Stimulated activated CD8-positive, alpha-beta memory T cell treated with anti-CD3 and anti-CD28 coated beads, Interleukin-15, amount 100 ng/mL, for 1 hour (primary cell): Measurements from ENCODE around the gene PODXL.

Experiments used
- DNase-seq: peaks from one replicate; pipeline ENCODE4 v3.0.0-alpha.2; 2020; ENCODE audit warnings: low read depth

PODXL gene

DNA sequence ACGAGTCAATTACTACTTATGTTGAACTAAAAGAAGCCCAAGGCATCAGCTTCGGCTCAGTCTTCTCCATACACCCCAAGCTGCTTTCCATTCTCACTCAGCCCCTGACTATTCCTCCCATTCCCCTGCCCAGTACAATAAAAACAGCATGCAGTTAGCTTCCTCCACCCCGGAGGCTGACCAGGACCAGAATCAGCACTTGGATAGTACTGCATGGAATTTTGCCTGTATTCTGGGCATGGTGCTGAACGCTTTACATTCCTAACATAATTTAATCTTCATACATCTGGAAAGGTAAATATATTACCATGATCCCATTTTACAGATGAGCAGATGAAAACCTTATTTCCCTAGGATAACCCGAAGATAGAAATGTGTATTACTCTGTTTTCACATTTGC lies 7.5 kb upstream of the PODXL start:
- DNase-seq: no peak

DNA sequence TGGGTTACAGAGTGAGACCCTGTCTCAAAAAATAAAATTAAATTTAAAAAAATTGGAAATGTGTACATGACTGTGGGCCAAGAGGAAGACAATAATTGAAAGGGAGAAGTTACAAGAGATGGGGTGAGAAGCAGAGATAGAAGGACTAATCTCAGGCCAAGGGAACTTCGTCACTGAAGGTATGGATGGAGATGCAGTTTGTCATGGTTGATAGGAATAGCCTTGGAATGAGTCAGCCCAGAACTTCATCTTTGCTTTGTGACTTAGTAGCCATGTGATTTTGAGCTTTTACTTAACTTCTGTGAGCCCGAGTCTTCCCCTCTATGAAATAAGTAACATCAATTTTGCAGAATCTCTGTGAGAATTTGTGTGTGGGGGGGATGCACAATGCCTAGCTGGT lies 6.5 kb upstream of the PODXL start:
- no peak for DNase-seq

DNA sequence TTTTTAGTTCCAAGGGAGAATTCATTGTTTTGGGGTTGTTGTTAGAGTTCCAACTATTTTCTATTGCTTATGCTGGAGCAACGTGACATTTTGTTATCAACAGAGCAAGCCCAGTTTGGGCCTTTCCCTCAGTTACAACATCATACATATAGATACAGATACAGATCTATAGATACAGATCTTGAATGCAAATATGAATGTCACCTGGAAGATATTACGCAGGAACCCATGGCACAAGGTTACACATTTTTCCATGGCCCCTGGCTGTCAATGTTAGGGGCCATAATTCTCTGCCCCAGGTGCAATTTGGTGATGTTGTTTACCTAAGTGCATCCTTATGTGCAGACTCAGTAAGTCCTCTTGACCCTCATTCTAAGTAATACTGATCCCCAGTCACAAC lies 3.6 kb upstream of the PODXL start:
- DNase-seq: no peak

DNA sequence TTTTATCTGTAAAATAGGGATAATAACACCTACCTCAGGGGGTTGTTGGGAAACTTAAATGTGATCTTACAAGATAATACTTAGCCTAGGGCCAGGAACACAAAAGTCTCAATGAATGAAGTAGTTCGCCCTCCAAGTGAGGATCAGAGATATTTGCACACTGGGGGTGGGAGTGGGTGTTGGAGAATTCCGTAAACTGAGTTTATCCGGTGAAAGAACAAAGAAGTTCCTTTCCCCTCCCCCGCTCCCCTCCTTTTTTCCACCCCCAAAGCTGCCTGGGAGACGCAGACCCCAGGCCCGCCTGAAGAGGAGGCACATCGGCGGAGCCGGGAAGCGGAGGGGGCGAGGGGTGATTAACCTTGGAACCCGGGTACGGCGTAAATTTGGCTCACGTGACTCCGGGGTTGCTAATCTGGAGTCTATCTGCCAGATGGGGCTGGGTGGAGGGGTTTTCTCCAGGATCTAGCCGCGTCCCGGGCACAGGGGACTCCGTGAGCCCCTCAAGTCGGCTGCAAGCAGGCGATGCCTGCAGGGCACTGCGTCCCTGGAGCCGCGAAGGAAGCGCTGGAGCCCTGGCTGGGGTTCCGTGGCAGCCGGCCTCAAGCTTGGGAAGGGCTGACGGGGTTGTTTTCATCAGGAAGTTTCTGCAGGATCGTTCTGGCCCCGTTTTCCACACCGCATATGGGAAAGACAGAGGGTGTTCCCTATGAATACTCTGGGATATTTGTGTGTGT lies 1.4 kb upstream of the PODXL start:
- DNase-seq: no peak

DNA sequence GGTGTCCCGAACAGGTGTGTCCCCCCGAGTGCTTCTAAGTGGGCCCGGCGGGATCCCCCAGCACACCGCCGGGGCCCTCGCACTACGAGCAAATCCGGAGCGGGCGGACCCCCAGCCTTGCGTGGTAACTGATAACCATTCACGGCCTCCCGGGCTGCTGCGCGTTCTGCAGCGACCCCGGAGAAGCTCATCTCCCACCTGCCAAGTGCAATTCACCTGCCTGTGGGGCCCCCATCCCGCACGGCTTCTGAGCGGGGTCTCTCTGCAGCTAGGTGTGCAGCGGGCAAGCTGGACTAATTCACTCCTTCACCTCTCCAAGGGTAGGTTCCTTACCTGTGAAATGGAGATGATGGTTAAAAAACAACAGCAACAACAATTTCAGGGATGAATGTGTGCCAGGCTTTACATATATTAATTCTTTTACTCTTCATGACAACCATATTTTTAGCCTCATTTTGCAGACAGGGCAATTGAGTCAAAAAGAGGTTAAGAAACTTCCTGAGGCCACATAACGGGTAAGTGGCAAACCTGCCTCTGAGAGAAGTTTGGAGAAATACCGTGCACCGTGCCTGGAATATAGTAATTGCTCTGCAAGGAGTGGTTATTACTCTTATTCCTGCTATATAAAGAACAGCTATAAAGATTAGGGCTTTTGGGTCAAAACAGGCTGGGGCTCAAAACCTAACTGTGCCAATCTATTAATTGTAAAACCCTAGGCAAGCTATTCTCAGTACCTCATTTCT lies 652 bp upstream of the PODXL start:
- DNase-seq: no peak

DNA sequence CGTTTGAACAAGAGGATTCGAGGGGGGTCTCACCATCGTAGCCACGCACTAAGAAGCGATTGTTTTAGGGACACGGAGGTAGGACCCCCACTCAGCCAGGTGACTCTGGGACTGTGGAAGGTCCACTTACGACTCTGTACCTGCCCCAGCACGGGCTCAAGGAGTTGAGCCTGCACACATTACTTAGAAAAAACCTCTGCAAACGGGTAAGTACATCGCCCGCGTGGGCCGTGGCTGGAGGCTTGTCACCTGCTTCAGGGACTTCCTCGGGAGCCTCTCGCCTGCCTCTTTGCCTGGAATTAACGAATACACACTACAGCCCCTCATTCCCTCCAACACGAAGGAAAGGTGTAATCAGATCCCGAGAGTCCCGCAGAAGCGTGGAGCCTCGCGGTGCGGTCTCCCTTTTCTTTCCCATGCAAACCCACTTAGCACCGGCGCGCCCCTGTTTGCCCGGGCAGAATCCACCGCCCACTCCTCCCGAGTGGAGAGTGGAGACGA lies 826 bp downstream of the PODXL start:
- no peak for DNase-seq

DNA sequence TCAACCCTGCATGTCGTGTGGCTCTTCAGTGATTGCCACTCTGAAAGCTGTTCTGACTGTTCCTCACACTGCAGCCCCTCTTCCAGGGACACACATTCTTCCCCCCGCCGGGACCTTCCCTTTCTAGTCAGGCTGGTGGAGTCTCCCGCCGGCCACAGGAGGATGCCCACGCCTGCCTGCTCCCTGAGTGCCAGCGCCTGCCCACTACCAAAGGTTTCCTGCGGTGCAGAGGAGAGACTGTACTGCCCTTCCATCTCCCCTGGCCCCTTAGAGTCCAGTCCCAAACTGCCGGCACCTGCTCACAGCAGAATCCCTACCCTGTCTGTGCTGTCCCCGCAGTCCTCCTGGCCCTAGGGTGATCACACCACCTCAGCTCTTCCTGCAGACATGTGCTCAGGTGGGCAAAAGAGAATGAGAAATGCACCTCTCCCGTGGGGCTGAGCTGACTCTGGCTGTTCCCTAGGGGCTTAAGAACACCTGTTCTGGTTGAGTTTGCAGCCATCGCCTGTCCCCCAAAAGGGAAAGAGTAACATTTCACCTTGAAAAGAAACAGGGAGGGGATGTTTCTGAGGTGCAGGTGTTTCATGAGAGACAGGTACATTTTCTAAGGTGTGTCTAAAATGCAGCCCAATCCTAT lies 1.4 kb downstream of the PODXL start:
- no peak for DNase-seq

DNA sequence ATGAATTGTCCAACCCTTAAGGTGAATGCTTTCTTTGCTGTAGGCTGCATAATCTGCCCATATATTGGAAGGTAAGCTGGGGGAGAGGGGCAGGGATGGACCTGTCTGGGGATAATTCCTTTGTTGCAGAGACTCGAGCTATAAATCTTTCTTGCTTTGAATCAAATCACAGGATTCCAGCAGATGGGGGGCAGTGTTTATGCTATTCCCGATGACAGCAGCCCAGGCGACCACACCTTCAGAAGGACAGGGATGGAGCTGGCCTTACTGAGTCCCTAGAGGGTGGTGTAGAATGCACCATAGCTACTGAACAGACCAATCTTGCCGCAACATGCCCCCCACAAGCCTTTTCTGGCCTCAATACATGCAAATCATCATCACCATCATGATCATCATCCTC lies 2.5 kb downstream of the PODXL start:
- no peak for DNase-seq

DNA sequence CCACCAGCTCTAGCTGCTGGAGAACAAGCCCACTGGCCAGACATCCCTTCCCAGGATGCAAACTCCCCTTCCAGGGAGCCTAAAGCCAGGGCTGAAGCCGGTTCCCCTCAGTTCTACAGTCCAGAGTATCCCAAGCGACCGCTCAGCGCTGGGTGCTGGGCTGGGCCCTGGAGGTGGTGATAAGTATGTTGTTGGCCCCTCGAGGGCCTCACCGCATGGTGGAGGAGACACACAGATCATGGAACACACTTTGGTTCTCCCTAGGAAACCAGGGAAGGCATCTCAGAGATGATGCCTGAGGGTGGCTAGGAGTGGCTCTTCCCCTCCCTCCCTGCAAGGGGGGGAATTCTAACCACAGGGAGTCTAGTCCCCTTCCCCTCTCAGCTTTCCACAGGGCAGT lies 4.4 kb downstream of the PODXL start:
- DNase-seq: no peak

DNA sequence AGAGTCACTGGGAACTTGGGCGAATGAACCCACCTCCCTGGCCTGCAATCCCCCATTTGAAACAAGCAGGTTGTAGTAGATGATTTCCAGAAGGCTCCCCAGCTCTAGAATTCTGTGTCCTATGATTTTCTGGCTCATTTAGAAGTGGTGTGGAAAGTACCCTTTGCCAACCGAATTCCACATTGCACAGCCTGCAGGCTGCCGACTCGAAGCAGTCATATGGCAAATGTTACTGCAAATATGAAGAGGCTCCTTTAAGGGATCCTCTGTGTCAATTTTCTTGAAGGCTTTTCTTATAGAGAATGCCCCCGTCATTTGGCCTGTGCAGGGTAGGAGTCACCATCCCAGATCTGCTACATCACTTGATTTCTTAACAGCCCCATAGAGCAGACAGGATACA lies 5.6 kb downstream of the PODXL start:
- no peak for DNase-seq

DNA sequence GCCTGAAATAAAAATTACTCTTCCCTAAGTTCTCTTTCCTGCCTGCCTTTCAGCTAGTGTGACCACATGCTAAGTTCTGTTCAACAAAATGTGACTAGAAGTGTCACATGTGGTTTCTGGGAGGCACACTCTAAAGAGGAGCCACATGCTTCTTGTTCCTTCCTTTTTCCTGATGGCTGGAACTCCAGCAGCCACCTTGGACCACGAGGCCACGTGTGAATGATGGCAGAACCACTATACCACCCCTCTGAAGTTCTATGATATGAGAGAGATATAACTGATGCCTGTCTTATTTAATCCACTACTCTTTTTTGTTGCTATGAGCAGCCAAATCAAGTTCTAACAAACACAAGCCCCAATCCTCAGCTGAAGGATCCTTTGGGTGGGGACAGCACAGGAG lies 8.1 kb downstream of the PODXL start:
- DNase-seq: no peak

DNA sequence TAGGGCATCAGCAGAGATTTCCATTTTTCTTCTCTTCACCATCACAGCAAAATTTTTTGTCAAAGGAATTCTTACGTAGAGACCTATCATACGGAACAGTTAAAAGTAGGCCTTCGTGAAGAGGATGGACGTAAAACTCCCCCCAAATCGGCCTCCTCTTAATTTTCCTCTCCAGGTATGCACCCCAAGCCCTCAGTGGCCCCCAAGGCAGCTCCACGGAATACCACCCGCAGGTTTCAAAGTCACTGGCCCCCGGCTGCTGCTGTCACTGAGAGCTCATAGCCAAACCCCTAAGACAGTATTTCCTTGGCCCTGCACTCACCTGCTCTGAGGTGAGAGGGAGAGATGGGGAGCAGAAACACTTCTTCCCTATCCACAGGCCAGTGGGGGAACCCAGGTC lies 8.8 kb downstream of the PODXL start:
- no peak for DNase-seq

DNA sequence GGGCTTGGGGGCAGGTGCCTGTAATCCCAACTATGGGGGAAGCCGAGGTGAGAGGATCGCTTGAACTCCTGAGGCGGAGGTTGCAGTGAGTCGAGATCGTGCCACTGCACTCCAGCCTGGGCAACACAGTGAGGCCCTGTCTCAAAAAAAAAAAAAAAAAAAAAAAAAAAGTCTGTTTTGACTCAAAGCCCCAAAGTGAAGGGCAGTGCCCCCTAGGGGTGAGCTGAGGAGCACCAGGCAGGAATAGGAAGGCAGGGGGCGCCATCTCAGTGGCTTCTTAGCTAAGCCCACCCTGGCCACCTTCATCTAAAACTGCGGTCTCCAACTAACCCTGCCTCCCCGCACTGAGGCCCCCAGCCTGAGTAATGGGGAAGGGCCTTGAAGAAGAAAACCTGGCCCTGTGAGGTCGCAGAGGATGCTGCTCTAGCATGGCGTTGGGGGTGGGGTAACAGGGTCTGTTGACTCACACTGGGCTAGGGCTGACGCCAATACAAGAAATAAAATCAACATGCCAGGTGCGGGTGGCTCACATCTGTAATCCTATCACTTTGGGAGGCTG lies 9.8 kb downstream of the PODXL start:
- no peak for DNase-seq

DNA sequence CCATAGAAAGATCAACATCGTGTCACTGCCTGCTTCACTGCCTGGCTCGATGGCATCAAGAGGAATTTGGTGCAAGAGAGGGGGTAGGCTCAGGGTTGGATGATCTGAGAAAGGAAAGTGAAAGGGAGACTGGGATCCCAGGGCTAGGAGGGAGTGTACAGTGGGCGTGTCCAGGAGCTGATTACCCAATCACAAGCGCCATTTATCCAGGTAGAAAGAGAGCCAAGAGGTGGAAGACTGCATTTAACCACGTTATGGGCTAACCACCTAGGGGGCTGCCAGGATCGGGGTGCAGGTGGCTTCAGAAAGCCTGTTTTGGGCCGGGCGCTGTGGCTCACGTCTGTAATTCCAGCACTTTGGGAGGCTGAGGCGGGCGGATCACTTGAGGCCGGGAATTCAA lies 10.3 kb downstream of the PODXL start:
- no peak for DNase-seq

DNA sequence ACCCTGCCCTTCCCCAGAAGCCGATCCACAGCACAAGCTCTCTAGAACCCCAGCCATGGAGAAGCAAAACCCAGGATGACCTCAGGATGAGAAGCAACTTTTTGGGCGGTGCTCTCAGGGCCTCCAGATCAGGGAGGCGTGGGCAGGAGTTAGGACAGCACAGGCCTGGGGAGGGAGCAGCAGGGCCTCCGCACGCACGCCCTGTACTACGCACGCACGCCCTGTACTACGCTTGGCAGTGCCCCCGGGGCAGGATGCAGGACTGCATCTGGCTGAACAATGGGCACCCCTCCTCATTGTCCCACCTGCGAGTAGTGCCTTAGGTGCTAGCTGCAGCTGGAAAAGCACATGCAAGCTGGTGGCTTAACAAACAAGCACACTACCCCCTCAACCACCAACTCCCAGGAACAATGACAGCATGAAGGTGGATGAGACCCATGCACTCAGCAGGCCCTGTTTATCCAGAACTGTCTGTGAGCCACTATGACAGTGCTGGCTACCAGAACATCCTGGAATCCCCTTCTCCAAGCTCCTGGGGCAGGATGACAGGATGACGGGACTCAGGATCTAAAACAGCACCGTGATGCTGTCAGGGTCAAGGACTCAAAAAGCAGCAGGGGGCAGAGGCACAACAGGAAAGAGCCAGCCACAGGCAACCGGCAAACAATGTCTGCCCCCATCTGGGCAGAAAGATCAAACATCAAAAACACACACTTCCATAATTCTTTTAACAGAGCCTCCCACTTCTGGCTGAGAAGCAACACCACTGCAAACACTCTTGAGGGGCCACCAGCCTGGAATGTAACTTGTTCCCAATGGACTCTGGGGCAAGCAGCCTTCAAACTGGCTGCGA lies 11.8 kb downstream of the PODXL start:
- no peak for DNase-seq

DNA sequence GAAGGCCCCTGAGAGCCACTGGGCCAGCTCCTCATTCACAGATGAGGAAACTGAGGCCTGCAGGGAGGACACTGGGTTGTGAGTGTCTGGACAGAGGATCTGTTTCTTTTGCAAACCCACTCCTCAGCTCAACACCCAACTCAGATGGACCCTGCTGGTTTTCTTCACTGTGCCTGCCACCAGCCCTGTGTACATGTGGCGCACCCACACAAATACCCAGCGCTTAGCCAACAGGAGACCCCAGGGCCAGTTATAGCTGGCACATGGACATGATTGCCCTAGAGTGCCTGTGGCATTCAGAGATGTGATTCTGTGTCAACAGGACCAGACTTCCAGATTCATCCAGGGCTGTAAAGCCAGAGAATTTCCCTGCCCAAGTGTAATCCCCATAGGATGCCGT lies 12.4 kb downstream of the PODXL start:
- DNase-seq: no peak

DNA sequence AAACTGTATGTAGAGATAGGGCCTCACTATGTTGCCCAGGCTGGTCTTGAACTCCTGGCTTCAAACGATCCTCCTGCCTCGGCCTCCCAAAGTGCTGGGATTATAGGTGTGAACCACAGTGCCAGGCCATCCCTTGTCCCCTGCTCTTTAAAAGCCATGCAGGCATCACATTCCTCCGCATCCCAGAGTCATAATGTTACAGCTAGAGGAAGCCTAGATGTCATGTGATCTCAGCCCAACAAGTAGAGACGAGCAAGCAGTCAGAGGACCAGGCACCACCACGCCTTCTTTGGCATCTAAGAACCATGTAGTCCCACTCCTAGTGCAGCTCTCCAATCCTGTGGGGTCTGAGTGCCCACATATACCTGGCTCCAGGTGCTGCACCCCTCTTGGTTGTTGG lies 13.1 kb downstream of the PODXL start:
- DNase-seq: no peak

DNA sequence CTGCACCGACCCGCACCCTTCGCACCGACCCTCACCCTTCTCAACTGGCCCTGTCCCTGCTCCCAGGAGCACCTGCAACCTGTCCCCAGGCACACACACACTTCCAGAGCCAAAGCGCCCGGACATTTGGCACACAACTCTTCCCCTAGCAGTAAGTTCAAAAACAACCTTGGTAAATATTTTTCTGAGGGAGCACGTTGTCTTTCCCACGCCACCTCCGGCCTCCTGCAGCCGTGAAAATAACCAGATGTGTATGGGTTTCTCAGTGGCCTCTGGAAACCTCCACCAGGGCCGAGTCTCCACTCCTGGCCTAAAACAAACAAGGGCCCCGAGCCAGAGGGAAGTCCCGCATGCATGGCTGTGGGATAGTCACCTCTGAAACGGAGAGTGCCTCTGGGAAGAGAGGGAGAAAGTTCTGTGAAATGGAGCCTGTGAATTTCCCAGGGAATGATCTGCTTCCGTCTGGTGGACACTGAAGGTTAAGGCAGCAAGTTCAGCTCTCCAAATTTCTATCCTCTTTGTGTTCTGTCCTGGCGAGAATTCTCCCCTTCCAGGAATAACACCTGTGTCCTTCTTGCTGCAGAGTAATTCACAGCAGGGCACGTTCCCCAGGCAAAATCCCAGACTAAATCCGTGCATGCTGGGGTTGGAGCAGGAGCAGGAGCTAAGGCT lies 15.8 kb downstream of the PODXL start:
- no peak for DNase-seq

DNA sequence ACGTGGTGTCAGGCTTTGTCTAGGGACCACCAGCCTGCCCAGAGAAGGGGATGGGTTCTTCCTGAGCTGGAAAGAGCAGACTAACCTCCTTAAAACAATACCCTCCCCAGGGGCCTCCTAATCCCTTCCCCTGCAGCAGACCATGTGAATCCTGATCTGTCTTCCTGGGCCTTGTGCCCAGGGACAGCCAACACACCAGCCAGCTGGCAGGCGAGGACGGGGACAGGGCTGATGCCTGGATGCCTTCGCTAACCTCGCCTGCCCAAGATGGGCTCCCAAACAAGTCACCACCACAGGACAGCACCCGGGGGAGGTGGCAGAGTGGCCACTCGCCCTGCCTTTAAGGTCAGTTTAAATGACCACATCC lies 17.6 kb downstream of the PODXL start:
- DNase-seq: no peak

DNA sequence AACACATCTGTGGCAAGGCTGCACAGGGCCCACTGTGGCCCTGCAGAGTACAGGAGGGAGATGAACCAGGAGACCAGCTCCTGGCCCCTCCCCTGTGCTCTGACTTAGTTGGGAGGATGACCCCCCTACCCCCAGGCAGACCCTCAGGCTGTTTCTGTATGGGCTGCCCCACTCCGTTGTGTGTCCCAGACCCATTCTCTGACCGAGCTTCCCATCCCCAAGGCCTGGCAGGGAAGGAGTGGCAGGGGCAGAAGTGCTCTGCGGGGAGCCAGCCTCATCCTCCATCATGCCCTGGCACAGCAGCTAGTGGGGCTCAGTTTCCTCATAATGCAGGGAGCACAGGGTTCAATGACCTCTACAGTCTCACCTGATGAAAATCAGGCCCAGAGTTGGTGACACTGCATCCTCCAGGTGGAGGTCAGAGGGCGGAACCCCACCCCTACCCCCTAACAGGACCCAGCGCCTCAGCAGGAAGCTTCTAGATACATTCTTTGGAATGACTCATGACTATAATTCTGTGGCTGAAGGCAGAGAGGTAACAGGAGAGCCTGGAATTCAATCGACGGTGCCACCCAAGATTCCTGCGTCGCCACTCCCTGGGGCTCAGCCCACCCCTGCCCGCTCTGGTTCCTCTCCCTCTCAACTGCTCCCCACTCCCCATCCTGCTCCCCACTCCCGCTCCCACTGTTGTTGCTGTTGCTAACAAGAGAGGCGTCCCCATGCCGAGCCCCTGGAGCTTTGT lies 18.2 kb downstream of the PODXL start:
- DNase-seq: no peak

DNA sequence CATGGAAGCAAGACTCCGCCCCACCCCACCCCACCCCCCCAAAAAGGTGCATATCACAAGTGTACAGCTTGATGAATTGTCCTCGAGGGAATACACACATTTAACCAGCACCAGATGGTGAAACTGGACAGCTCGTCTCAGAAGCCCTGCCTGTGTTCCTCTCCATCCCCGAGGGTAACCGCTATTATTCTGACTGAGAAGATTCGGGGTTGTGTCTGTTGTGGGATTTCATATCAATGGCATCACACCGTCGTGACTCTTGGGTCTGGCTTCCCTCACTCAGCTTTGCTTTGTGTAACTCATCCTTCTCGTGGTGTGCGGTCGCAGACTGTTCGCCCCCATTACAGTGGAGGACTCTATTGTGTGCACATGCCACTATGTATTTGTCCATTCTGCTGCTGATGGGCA lies 18.9 kb downstream of the PODXL start:
- no peak for DNase-seq
